ENCODE results near the gene GRK4.

Gene GRK4

GRCh38 chr4:3065551-3065950, 102.2 kb downstream of the GRK4 start:
- TF ChIP-seq CTCF (IDR thresholded peaks at IDR 0.05) = no peak

- no peak for TF ChIP-seq CTCF (IDR thresholded peaks at IDR 0.05)
These were observed 103.5 kb downstream of the GRK4 start for GRCh38 chr4:3066836-3067400.

DNA sequence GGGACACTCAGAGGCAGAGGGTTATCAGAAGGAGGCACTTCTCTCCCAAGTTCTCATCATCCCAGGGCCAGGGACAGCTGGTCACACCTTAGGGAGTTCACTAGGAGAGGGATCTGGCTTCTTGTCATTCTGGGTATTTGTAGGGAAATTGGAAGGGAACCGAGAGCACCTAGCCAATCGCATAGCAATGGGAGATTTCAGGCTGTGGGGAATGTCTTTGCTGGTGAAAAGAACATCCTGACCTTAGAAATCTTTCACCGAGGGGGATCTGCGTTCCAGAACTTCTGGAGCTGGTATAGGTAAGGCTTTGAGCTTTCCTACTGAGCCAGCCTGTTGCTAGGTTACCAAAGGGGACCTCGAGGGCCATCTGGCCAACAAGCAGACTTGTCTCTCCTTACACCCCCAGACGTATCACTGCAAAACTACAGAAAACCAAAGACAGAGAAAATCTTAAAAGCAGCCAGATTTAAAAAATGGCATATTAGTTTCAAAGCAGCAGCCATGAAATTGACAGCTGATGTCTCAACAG, 104.2 kb downstream of the GRK4 start:
- no peak for TF ChIP-seq CTCF (IDR thresholded peaks at IDR 0.05)

DNA sequence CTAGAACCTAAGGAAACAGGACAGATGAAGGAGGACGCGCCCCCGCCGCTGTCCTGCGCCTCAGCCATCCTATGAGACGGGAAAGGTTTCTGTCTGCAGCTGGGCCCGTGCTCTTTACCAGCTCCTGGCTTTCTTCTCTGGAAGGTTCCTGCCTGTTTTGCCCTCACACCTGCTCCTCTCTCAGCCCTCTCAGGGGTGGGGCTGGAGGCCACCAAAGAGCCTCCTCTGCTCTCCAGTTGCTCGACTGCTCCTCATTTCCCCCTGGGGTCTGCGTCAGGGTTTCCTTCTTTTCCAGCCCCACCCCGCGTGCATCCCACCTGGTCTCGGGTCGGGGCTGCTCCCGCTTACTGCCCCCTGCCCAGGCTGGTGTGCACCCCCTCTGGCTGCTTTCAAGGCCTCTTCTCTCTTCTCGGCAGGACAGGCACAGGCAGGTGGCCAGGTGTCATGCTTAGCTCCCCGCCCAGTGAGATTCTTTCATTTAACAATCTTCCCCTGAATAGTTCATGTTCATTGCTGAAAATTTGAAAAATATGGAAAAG, 106.4 kb downstream of the GRK4 start:
- no peak for TF ChIP-seq CTCF (IDR thresholded peaks at IDR 0.05)

- no peak for TF ChIP-seq CTCF (IDR thresholded peaks at IDR 0.05)
These were observed 107.5 kb downstream of the GRK4 start for GRCh38 chr4:3070709-3071500.

DNA sequence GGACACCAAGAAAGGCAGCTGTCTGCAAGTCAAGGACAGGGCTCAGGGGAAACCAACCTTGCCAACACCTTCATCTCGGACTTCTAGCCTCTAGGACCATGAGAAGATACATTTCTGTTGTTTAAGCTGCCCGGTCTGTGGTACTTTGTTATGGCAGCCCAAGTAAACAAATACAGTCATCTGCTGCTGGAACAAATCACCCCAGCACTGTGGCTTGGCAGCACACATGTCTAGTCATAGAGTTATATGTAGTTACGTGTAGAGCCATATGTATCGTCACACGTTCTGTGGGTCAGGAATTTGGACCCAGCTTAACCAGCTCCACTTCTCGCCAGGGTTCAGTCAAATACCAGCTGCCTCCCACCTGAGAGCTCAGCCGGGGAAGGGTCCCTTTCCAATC, 108.4 kb downstream of the GRK4 start:
- TF ChIP-seq CTCF (IDR thresholded peaks at IDR 0.05) = no peak

- TF ChIP-seq CTCF (IDR thresholded peaks at IDR 0.05) = 0 out of 2 replicates have a peak, but pooled peaks have one; percentile 28
These were observed 110.0 kb downstream of the GRK4 start for GRCh38 chr4:3073158-3074077.

All from LNCAP (cell line).